RKO (cell line): ENCODE data around the gene ZHX3.
A peak's percentile ranks its signal among the peaks of the same experiment; 100 is the strongest.

Experiments
- DNase-seq: peaks from one replicate; pipeline ENCODE4 v3.0.0-alpha.2; 2016; ENCODE audit warnings: low spot score

The ZHX3 gene

GRCh38 chr20:41150664-41151063, 166.9 kb downstream of the ZHX3 start:
- DNase-seq: no peak

GRCh38 chr20:41148942-41149341, 168.6 kb downstream of the ZHX3 start:
- no peak for DNase-seq

- DNase-seq: no peak
Observed at GRCh38 chr20:41147767-41148191, 169.8 kb downstream of the ZHX3 start.

- no peak for DNase-seq
Observed at GRCh38 chr20:41145821-41146620, 171.5 kb downstream of the ZHX3 start.

GRCh38 chr20:41145317-41145716, 172.2 kb downstream of the ZHX3 start:
- no peak for DNase-seq

GRCh38 chr20:41143354-41143753, 174.2 kb downstream of the ZHX3 start:
- DNase-seq: no peak

- DNase-seq: no peak
Observed at GRCh38 chr20:41142919-41143318, 174.6 kb downstream of the ZHX3 start.

- DNase-seq: no peak
Observed at GRCh38 chr20:41142245-41142644, 175.3 kb downstream of the ZHX3 start.

GRCh38 chr20:41141153-41141815, 176.2 kb downstream of the ZHX3 start:
- no peak for DNase-seq

GRCh38 chr20:41140226-41141133, 177.1 kb downstream of the ZHX3 start:
- DNase-seq: no peak

GRCh38 chr20:41139227-41140093, 178.1 kb downstream of the ZHX3 start:
- DNase-seq: no peak

GRCh38 chr20:41138475-41139226, 178.9 kb downstream of the ZHX3 start:
- peak; percentile 44 for DNase-seq

GRCh38 chr20:41137614-41138474, 179.7 kb downstream of the ZHX3 start:
- peak; percentile 83 for DNase-seq

- DNase-seq: peak; percentile 87
Observed at GRCh38 chr20:41136680-41137613, 180.6 kb downstream of the ZHX3 start, which contains the start of gene PLCG1. PLCG1 (plus strand) TSS chr20:41137543; CDS start chr20:41137642, 99 bp downstream.

- DNase-seq: no peak
Observed at GRCh38 chr20:41135888-41136679, 181.4 kb downstream of the ZHX3 start.

- no peak for DNase-seq
Observed at GRCh38 chr20:41135187-41135887, 182.2 kb downstream of the ZHX3 start.
